SJSA1 (cell line): Measurements from ENCODE around the gene CDK9. TPM values are rescaled to one million over a fixed set of nuclear protein-coding genes. Genes with fewer than 3 reads are reported as not detected.
A peak's percentile ranks its signal among the peaks of the same experiment; 100 is the strongest.

ENCODE experiments used
- DNase-seq, 2 experiments: peaks; one replicate each; pipeline ENCODE4 v3.0.0-alpha.2; 2015 to 2020; ENCODE audit warnings: low spot score in 2 of 2, low read depth in 1 of 2
- H3K27ac ChIP-seq: fragments of 250-450 bp; sonication (Bioruptor Pico); 2 replicates; pipeline ENCODE4 v1.5.1; 2020; ENCODE audit warnings: mild to moderate bottlenecking, moderate library complexity
- H3K27me3 ChIP-seq: fragments of 250-450 bp; sonication (Bioruptor Pico); replicated peaks from 2 replicates; pipeline ENCODE4 v1.5.1; 2020; ENCODE audit warnings: mild to moderate bottlenecking, moderate library complexity
- H3K36me3 ChIP-seq: fragments of 250-450 bp; sonication (Bioruptor Pico); 2 replicates; pipeline ENCODE4 v1.5.1; 2020; ENCODE audit warnings: mild to moderate bottlenecking
- H3K4me1 ChIP-seq: fragments of 250-450 bp; sonication (Bioruptor Pico); replicated peaks from 2 replicates; pipeline ENCODE4 v1.6.1; 2021; ENCODE audit warnings: mild to moderate bottlenecking
- H3K4me3 ChIP-seq: fragments of 250-450 bp; sonication (Bioruptor Pico); 2 replicates; pipeline ENCODE4 v1.5.1; 2020; ENCODE audit warnings: mild to moderate bottlenecking
- H3K9me3 ChIP-seq: fragments of 250-450 bp; sonication (Bioruptor Pico); replicated peaks from 2 replicates; pipeline ENCODE4 v1.5.1; 2020; ENCODE audit warnings: mild to moderate bottlenecking
- total RNA-seq: library from RNA; depleted of rRNA; stranded (reverse); fragments of >200 nt; shearing (Covaris generic); gene quantifications from 2 replicates; pipeline ENCODE4 v1.2.3, GENCODE V29; 2014; rRNA removed

Gene CDK9
- 16.8 and 21.4 TPM in 2 replicates for total RNA-seq

- no peaks in the 10 kb centered on the region for H3K27me3 ChIP-seq
- H3K4me3 ChIP-seq, result peak within 1 kb of the TSS; percentile 99
- peaks cover 54% of the 10 kb centered on the region for H3K36me3 ChIP-seq
- peak; percentile 84 to 89 for DNase-seq
- no peaks in the 10 kb centered on the region for H3K9me3 ChIP-seq
- peaks cover 8% of the 10 kb centered on the region for H3K4me1 ChIP-seq
- H3K27ac ChIP-seq, result peak within 1 kb of the TSS; percentile 83
These were observed at the start of gene CDK9 for GRCh38 chr9:127785933-127786772. Gene CDK9, plus strand, starts transcription at chr9:127786034. Its CDS starts 115 bp downstream, at chr9:127786149.

GRCh38 chr9:127738666-127739065 lies 47.2 kb upstream of the CDK9 start:
- no peaks in the 10 kb centered on the region for H3K27me3 ChIP-seq
- DNase-seq, result no peak
- peaks cover 32% of the 10 kb centered on the region for H3K4me1 ChIP-seq
- peaks cover 7% of the 10 kb centered on the region for H3K36me3 ChIP-seq
- H3K9me3 ChIP-seq, result no peaks in the 10 kb centered on the region
- no peak overlapping the region for H3K27ac ChIP-seq
- no peak overlapping the region for H3K4me3 ChIP-seq

GRCh38 chr9:127739614-127740330 lies 46.1 kb upstream of the CDK9 start:
- Histone ChIP-seq H3K9me3 (no peaks in the 10 kb centered on the region), H3K4me1 (peaks cover 21% of the 10 kb centered on the region), H3K36me3 (no peaks in the 10 kb centered on the region), H3K27me3 (no peaks in the 10 kb centered on the region), H3K4me3 (no peak overlapping the region), H3K27ac (no peak overlapping the region)
- DNase-seq, result no peak

- Histone ChIP-seq H3K27me3 (no peaks in the 10 kb centered on the region), H3K4me3 (no peak overlapping the region), H3K27ac (no peak overlapping the region), H3K4me1 (peaks cover 13% of the 10 kb centered on the region), H3K36me3 (no peaks in the 10 kb centered on the region), H3K9me3 (no peaks in the 10 kb centered on the region)
- no peak for DNase-seq
These were observed 43.9 kb upstream of the CDK9 start for GRCh38 chr9:127741831-127742434.

GRCh38 chr9:127742435-127743088 lies 43.3 kb upstream of the CDK9 start:
- Histone ChIP-seq H3K27me3 (no peaks in the 10 kb centered on the region), H3K9me3 (no peaks in the 10 kb centered on the region), H3K36me3 (no peaks in the 10 kb centered on the region), H3K4me1 (peaks cover 13% of the 10 kb centered on the region), H3K4me3 (no peak overlapping the region), H3K27ac (no peak overlapping the region)
- DNase-seq, result no peak

- Histone ChIP-seq H3K4me1 (peaks cover 13% of the 10 kb centered on the region), H3K9me3 (no peaks in the 10 kb centered on the region), H3K27ac (no peak overlapping the region), H3K4me3 (no peak overlapping the region), H3K36me3 (no peaks in the 10 kb centered on the region), H3K27me3 (no peaks in the 10 kb centered on the region)
- no peak for DNase-seq
These were observed 41.3 kb upstream of the CDK9 start for GRCh38 chr9:127744398-127745110.

GRCh38 chr9:127746959-127747569 lies 38.8 kb upstream of the CDK9 start:
- Histone ChIP-seq H3K27ac (no peak overlapping the region), H3K4me1 (no peaks in the 10 kb centered on the region), H3K27me3 (peaks cover 4% of the 10 kb centered on the region; the same call in 1 of the 2 replicates), H3K9me3 (no peaks in the 10 kb centered on the region), H3K4me3 (no peak overlapping the region), H3K36me3 (no peaks in the 10 kb centered on the region)
- DNase-seq, result no peak

- H3K27me3 ChIP-seq, result peaks cover 17% of the 10 kb centered on the region
- no peak for DNase-seq
- no peaks in the 10 kb centered on the region for H3K36me3 ChIP-seq
- no peaks in the 10 kb centered on the region for H3K9me3 ChIP-seq
- H3K27ac ChIP-seq, result no peak overlapping the region
- H3K4me1 ChIP-seq, result peaks cover 2% of the 10 kb centered on the region; the same call in 1 of the 2 replicates
- H3K4me3 ChIP-seq, result no peak overlapping the region
These were observed 36.6 kb upstream of the CDK9 start for GRCh38 chr9:127749090-127749787.

- H3K27ac ChIP-seq, result no peak overlapping the region
- H3K4me1 ChIP-seq, result peaks cover 8% of the 10 kb centered on the region; the same call in 1 of the 2 replicates
- DNase-seq, result no peak
- no peaks in the 10 kb centered on the region for H3K9me3 ChIP-seq
- H3K4me3 ChIP-seq, result no peak overlapping the region
- peaks cover 34% of the 10 kb centered on the region for H3K27me3 ChIP-seq
- H3K36me3 ChIP-seq, result no peaks in the 10 kb centered on the region
These were observed 34.4 kb upstream of the CDK9 start for GRCh38 chr9:127751269-127752054.

- Histone ChIP-seq H3K36me3 (no peaks in the 10 kb centered on the region), H3K27me3 (peaks cover 34% of the 10 kb centered on the region), H3K27ac (no peak overlapping the region), H3K9me3 (no peaks in the 10 kb centered on the region), H3K4me1 (peaks cover 8% of the 10 kb centered on the region; the same call in 1 of the 2 replicates), H3K4me3 (no peak overlapping the region)
- DNase-seq, result no peak
These were observed 32.7 kb upstream of the CDK9 start for GRCh38 chr9:127753148-127753547.

GRCh38 chr9:127753622-127754021 lies 32.2 kb upstream of the CDK9 start:
- H3K36me3 ChIP-seq, result no peaks in the 10 kb centered on the region
- no peak overlapping the region for H3K27ac ChIP-seq
- H3K4me1 ChIP-seq, result peaks cover 8% of the 10 kb centered on the region; the same call in 1 of the 2 replicates
- no peaks in the 10 kb centered on the region for H3K9me3 ChIP-seq
- H3K4me3 ChIP-seq, result no peak overlapping the region
- DNase-seq, result no peak
- H3K27me3 ChIP-seq, result peaks cover 34% of the 10 kb centered on the region
